H4 (cell line): ENCODE data around the gene EFCAB9. TPM values are rescaled to one million over a fixed set of nuclear protein-coding genes. Genes with fewer than 3 reads are reported as not detected.
"Not testable (repeated sequence)": the region's sequence is repeated elsewhere in the genome, so short reads cannot be mapped to it uniquely, and the experiment has no call there.

Source experiments
- DNase-seq: peaks from one replicate; pipeline ENCODE4 v3.0.0-alpha.2; 2015; ENCODE audit warnings: low spot score
- total RNA-seq: library from RNA; depleted of rRNA; stranded (reverse); fragments of >200 nt; shearing (Covaris generic); gene quantifications from 2 replicates; pipeline ENCODE4 v1.2.3, GENCODE V29; 2014; rRNA removed

EFCAB9 gene
- total RNA-seq, result not detected in 2 replicates

DNA sequence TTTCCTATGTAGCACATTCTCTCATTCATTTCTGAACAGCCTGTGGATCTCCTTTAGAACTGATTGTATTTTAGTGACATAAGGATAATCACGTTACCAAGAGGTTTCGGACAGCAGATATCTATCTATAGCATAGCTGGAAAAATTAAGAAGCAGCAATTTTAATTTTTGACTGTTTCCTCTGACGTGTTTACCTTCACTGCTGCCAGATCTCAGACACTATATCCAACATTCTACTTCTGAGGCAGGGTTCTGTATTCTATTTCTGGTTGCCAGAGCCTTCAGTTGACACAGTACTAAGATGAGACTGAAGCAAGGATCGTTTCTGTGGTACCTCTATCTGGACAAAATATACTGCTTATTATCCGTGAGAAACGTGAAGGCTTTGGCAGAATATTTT is at the start of gene EFCAB9:
Gene EFCAB9, plus strand, starts transcription at position 301 of the 400 bp plus-strand sequence. Its CDS starts 1 bp downstream, at position 302.
- DNase-seq, result no peak

DNA sequence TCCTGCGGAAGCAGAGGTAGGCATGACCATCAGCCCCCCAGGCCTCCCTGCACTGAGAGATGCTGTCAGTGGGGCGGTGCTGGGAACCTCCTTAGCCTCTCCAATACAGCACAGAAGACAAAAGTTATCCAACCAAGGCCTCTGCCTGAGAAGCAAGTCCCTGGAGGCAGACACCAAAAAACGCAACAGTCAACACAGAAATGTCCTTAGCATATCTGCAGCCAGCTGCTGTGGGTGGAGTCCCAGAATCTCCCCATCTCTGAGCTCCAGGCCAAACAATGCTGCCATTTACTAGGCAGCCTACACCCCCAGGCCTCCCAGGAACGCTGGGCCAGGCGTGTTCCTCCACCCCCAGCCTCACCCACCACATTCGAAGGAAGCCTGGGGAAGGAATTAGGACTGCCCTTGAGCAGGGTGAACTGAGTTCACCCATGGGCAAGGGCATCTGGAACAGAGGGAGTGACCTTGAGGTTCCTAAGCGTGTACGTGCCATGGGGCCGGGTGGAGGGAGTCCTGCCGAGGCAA is 49.6 kb upstream of the EFCAB9 start:
- no peak for DNase-seq

DNA sequence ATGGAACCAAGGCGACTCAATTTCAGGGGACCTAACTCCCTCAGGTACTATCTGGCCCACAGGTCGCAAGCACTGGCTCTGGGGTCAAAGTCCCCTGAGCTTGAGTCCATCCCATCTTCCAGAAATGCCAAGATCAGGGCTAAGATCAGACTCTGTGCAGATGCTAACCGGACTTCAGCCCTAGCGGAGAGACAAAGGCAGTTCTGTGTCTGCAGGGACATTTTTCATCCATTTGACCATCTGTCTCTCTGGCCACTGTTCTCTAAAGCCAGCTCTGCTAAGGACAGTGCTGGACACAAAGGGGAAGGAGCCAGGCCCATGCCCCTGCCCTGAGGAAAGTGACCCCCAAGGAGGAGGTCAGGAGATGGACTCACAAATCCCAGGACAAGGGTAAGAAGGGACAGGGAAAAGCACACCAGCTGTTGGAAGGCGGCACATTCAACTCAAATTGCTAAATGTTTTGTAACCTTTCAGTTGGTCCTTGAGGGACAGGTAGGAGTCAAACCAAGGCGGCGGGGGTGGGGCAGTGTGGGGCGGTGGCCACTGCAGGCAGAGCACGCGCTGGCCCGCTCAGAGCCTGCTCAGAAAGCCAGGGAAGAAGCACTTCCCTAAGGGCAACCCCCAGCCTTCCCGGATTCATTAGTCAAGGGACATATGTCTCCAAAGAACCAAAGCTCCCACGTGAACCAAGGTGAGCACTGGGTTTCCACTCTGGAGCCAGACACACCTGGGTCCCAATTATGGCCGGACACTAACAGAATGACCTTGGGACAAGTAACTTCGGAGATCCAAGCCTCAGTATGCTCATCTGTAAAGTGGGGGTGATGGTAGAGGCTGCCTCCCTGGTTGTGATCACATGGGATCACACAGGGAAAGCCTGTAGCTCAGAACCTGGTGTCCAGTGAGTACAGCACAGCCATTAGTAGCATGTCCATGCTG is 48.8 kb upstream of the EFCAB9 start:
- no peak for DNase-seq

DNA sequence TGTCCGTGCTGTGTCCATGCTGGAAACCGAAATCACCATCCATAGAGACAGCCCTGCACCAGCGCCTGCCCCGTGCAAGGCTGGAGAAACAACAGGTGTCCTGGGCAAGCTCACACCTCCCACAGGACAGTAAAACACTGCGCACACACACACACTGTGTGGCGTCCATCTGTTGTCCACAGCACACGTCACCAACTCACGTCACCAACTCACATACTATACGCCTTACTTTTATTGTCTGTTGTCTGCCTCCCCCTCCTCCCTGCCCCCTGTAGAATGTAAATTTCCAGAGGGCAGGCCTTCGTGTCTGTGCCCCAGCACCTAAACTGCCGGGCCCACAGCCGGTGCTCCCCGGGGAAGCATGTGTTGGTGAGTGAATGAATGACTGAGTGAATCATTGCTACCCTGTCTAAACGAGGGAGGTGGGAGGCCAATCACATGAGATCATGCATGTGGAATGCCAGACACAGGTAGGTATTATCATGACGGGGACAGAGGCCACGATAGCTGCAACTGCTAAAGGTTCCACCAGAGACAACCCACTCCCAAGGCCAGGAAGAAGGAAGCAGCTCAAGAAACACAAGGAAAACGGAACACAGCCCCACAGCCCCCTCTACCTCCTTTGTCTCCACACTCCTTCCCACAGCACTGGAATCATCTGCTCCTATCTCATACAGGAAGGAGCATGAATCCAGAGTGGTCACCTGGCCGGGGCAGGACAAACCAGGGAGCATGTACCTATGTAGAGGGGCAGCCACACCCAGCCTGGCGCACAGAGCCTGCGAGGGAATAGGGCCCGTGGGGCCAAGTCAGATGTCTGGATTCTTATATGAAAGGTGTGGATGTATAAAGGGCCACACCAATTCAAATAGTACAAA is 47.9 kb upstream of the EFCAB9 start:
- DNase-seq, result no peak

DNA sequence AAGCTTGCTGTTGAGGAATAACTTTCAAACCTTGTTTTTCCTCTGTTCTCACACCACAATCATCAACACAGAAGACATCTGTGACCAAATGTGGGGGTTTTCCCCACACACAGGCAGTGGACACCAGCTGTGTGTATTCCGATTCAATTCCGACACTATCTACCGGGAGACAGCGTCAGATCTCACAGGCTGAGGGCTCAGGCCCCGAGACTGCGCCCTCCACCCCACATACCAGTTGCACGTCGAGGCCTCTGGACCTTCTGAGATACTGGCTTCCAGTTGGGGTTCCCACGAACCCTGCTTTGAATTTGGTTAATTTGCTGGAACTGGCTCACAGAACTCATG is 47.3 kb upstream of the EFCAB9 start:
- DNase-seq, result no peak

DNA sequence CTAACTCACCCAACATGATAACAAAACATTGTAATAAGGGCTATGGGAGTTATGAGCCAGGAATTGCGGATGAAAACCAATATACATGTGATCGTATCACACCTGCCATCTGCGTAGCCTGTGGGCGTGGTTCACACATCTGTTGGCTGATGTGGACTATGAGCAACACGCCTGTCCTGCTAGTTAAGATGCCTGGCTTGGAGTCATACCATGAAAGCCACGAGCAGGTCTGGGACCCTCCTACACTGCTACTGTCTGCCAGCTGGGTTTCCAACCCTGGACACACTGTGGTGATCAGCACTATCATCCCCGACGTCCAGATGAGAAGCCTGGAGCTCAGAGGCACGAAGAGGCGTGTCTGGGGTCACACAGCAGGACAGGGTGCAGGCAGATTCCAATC is 46.1 kb upstream of the EFCAB9 start:
- no peak for DNase-seq

DNA sequence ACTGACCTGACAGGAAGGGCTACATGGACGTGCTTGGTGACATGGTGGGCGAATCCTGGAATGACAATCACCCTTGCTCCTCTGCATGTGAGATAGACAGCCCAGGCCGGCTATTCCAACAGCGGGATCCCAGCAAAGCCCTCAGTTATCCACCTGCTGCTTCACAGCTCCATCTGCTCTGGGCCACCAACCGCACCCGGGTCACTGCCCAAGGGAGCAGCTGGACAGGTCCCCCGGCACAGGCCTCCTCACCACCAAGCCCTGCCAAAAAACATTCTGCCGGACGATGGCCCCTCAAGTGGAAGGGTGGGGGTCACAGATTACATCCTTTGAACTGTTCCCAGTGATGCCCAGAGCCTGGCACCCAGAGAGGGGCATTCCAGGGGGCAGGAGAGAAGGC is 45.6 kb upstream of the EFCAB9 start:
- no peak for DNase-seq

DNA sequence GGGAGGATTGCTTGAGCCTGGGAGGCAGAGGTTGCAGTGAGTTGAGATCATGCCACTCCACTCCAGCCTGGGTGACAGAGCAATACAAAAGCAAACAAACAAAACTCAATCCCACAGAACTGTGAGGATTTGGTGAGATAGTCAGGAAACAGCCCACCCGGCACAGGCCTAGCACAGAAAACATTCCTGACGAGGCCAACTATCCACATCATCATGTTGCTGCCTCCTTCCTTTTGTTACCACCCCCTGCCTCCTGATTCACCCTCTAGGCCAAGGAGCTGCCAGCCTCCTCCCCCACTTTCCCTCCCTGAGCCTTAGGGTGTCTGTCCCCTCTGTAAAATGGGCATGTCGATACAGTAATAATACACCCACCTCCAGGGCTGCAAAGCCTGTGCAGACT is 44.9 kb upstream of the EFCAB9 start:
- no peak for DNase-seq

DNA sequence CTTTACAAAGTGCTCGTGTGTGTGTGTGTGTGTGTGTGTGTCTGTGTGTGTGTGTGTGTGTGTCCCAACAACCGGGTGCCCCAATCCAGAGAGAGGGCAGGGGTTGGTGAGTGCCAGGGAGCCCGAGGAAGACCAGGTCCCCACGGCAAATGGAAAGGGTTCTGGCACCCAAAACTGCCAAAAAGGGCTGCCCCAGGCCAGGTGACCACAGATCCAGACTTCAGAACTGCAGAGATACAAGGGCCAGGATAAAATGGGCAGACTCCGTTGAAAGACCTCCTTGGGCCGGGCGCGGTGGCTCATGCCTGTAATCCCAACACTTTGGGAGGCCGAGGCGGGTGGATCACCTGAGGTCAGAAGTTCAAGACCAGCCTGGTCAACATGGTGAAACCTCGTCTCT is 44.5 kb upstream of the EFCAB9 start:
- DNase-seq, result not testable (repeated sequence)

DNA sequence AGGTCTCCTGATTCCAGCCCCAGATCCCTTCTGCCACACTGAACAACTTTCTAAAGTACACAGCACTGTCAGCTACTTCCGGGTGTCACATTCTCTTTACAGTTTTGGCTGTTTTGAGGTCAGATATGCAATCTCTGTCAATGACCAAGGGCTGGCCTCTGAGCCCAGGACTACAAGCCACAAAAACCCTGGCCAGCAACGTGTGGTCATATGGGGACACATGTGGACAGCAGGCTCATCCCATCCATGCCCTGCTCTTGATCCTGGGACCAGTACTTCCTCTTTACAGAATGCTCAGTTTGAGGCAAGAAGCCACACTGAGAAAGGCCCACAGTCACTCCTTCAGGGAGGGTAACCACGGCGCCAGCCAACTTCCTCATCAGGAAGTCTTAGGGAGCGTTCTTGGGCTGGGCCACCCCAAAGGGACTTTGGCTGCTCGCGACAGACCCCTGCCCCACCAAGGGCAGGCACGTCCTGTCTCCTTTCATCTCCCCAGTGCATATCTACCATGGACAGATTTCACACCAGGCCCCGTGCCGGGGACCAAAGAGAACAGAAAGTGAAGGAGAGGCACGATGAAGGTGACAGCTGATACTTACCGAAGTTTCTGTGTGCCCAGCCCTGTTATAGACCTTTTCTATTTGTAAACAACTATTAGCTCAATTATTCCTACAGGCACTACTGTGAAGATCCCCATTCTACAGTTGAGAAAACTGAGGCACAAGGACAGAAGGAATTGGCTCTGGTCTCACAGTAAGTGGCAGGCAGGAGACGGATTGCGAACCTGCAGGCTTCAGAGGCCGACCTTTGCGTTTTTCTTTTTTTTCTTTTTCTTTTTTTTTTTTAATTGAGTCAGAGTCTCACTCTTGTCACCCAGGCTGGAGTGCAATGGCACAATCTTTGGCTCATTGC is 43.2 kb upstream of the EFCAB9 start:
- DNase-seq, result no peak

DNA sequence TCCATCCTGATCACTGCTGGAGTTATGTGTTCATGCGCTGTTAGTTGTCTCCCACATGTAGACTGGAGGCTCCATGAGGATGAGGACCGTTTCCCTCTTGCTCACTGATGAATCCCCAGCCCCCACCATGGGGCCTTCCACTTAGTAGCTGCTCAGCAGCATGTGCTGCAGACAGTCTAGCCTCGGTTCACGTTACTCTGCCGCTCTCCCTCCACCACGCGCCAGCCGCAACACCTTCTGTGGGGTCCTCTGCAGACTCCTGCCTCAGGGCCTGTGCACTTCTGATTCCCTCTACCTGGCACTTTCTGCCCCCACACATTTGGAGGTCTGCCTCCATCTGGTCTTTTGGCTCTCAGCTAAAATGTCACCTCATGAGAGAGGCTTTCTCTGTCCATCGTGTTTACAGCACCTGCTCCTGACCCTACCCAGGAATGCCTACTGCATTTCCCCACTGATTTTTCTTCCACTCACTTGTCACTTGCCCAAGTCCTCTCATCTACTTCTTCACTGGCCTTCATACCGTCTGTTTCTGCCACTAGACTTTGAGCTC is 42.2 kb upstream of the EFCAB9 start:
- DNase-seq, result no peak

DNA sequence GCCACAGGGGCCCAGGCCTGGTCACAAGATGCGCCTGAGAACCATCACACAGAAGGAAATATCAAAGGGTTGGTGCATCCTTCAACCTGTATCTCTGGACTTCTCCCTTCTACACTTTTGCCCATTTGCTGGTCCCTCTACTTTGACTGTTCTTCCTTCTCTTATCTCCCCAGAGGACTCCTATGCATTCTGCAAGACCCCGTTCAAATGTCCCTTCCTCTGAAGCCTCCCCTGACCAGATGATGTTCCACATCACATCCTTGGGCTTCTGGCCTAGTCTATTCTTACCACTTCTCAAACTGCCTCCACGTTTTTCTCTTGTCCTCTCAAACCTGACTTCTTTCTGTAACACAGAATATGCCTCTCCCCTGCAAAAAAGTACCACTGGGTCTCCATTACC is 40.3 kb upstream of the EFCAB9 start:
- DNase-seq, result no peak

DNA sequence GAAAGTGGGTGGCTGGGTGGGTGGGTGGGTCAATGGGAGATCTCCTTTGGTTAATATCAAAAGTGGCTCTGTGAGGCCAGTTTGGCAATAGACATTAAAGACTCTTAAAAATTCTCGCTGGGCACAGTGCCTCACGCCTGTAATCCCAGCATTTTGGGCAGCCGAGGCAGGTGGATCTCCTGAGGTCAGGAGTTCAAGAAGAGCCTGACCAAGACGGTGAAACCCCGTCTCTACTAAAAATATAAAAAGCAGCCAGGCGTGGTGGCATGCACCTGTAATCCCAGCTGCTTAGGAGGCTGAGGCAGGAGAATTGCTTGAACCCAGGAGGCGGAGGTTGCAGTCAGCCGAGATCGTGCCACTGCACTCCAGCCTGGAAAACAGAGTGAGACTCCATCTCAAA is 38.9 kb upstream of the EFCAB9 start:
- DNase-seq, result not testable (repeated sequence)

DNA sequence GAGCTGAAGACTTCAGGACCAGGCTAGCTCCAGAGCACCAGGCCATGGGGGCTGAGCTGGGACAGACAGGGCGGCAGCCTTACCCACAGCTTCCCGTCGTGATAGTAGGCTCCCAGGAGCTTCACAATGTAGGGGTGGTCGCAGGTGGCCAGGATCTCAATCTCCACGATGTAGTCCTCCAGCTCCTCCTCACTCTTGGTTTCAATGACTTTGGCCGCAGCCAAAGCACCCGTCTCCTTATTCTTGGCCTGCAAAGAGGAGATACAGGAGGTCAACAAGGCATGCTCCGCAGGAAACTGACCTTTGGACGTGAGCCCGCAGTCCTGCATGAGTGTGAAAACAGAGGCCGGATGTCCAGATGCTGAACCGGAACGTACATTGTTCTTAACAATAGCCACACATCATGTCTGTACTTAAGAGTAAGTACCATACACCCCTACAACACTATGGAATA is 37.4 kb upstream of the EFCAB9 start:
- DNase-seq, result no peak

DNA sequence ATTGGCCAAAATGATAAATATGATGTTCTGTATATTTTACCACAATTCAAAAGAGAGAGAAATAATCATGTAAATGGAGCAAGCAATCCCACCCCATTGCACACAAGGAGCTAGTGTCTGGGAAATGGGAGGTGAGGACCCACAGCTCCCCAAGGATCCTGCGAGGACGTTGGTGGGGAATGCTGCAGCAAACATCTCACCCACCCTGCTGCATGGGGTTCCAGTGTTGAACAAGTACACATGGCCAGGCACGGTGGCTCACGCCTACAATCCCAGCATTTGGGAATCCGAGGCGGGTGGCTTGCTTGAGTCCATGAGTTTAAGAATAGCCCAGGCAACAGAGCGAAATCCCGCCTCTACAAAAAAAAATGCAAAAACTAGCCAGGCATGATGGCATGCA is 35.0 kb upstream of the EFCAB9 start:
- DNase-seq, result no peak

DNA sequence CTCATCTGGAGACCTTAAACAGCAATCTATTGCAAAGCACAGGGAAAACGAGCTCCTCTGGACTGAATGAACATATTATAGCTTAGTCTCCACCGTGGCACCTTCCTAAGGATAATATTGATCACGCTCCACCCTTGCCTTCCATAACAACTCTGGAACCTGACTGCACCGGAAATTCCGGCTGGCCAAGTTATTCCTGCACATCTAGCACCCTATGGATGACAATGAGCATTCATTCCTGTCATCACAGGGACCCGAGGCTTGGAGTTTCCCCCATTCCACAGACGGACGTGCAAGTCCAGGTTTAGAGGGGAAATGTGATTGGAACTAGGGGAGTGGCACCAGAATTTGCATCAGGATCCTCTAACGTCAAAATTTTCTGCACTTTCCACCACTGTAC is 33.5 kb upstream of the EFCAB9 start:
- DNase-seq, result no peak

DNA sequence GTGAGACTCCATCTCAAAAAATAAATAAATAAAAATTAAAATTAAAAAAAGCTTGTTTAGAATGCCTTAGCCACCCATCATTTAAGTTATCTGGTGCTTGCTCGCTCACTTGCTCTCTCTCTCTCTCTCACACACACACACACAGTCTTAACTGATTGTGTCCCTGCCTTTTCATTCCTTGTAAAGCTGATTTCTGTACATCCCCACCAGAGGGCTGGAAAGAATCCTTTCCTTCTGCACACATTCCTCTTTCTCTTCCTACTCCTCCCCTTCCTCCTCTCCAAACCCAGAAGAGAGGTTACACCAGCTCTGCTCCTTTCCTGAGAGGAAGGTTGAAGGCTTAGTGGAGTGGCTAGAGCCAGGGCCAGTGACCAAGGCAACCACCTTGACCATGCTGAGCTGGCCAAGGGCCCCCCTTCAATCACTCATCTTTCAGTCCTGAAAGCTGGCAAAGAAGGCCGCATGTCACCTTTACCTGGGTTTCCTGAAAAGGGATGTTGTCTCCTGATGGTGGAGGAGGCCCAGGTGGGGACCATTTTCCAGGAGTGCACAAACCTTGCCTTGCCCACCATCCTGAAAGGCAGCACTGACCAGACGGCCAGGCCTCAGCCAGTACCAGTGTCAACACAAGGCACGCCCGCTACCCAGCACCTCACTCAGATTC is 31.5 kb upstream of the EFCAB9 start:
- no peak for DNase-seq

DNA sequence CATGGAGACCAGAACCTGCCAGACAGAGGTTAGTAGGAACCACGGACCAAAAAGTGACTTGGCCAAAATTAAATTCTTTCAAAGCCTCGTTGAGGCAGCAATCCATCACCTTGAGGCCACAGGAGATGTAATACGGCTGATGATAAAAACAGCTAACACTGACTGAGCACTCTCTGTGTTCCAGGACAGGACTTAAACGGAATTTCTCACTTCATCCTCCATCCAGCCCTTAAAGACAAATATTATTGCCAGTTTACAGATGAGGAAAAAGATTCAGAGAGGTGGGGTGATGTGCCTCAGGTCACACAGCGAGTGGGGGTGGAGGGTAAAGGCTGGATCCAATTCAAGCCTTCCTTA is 31.0 kb upstream of the EFCAB9 start:
- DNase-seq, result no peak

DNA sequence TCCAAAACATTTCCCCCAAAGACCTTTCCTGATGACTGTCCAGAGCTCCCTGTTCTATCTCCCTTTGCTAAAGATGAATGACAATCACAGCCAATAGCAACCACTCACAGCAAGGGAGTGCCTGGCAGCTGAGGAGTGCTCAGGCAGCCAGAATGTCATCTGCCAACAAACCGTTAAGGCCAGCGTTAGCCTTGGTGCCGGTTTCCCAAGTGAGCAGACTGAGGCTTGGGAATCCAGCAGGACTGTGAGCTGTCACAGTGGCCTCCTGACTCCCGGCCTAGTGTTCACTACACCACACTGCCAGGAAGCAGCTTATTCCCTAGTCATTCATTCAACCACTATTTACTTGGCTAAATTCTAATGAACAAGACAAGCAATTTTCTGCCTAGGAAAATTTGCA is 30.6 kb upstream of the EFCAB9 start:
- DNase-seq, result no peak

DNA sequence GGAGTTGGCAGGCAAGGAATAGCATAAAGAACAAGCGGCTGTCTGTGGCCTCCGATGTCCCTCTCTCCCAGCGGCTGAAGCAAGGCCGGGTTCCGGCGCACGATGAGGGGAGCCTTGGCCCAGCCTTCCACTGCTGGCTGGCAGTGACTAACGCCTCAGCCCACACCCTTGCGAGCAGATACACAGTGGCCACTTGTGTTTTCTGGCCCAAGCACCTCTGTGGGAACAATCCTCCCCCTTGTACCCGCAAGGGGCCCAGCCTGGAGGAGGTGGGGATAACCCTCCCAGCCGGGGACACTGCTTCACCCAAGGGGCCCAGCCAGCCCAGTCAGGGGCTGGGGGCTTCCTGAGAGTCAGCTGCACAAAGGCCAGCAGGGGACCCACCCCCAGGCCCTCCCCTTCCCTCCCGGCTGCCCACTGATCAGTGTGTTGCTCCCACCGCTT is 29.2 kb upstream of the EFCAB9 start:
- DNase-seq, result no peak

DNA sequence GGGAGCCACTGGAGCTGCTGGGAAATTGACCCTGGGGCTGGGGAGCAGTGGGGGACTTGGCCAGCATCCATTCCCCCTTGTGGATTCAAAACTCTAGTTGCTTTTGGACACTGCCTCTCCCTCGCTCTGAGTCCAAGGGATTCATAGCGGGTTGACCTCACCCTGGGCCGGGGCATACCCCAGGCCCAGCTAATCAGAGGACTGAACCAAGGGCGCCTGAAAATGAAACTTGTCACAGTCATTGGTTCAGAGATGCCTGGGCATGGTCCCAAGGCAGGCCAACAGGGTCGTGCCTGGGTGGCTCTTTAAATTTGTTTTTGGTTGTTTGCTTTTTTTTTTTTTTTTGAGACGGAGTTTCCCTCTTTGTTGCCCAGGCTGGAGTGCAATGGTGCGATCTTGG is 28.5 kb upstream of the EFCAB9 start:
- no peak for DNase-seq
